HG03460 (cell line): Measurements from ENCODE around the gene HAS3.

Source experiments
- ATAC-seq: cut with Tn5 transposase; IDR thresholded peaks from one replicate; pipeline ENCODE4 v1.9.1; 2021; ENCODE audit not compliant: unreplicated experiment

HAS3 gene

GRCh38 chr16:69089091-69089910 is 16.2 kb upstream of the HAS3 start:
- no peak for ATAC-seq

DNA sequence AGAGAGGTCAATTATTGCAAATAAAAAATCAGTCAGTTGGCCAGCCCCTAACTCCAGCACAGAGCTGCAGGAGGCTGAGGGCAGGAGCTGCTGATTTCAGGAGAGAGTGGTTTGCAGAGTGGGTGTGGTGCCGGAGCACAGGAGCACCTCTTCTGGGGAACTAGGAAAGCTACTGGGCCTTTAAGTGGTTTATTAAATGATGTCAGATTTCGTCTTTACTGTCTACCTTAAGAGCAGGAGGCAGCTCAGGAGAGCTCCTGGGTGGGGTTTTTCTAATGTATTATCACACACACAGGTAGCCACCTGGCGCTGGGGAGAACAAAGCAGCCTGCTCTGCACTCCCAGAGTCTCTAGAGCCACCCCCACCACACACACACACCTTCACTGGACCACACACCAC is 11.5 kb upstream of the HAS3 start:
- no peak for ATAC-seq

DNA sequence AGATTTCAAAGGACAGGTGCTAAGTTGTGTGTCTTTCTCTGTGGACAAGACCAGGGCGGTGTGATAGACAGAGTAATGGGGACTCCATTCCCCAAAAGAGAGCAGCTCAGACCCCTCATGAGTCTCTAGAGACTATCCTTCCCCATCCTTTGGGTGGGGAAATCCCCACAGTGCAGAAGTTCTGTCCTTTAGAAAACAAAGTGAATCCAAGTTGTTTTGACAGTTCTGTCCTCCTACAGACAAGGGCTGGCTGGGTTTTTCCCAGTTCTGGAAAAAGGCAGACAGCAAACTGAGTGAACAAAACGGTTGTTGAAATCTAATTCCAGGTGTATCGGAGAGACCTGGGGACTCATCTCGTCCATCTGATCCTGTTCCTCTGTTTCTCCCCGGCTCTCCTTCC is 11.0 kb upstream of the HAS3 start:
- no peak for ATAC-seq

GRCh38 chr16:69095193-69095592 is 10.3 kb upstream of the HAS3 start:
- no peak for ATAC-seq

DNA sequence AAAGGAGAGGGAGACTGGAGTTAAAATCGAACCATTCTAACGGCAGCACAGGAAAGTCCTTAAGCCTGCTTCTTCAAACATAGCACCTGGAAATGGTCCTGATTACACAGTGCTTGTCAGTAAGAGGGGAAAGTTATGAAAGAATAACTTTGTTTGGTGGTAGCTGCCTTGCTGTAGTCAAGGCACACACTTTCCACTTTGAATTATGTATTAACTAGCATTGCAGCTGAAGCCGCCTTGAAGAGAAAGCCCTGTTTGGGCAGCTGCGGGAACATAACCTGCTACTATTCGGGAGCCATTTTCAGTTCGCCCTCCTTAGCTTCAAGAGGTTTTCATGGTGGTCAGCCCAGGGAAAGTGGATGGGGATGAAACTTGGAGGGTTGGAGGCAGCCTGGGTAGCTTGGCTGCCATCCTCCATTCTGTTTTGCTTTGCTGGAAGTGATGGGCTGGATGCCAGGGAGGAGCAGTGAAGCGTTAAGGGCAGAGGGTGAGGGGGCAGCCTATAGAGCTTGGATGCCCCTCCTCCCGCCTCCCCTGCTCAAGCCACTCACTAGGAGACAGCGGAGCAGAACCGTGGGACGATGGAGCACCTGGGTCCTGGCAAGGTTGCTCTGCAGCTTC is 5.3 kb upstream of the HAS3 start:
- no peak for ATAC-seq

- ATAC-seq, result no peak
Observed at GRCh38 chr16:69106491-69107315, 1.2 kb downstream of the HAS3 start.

DNA sequence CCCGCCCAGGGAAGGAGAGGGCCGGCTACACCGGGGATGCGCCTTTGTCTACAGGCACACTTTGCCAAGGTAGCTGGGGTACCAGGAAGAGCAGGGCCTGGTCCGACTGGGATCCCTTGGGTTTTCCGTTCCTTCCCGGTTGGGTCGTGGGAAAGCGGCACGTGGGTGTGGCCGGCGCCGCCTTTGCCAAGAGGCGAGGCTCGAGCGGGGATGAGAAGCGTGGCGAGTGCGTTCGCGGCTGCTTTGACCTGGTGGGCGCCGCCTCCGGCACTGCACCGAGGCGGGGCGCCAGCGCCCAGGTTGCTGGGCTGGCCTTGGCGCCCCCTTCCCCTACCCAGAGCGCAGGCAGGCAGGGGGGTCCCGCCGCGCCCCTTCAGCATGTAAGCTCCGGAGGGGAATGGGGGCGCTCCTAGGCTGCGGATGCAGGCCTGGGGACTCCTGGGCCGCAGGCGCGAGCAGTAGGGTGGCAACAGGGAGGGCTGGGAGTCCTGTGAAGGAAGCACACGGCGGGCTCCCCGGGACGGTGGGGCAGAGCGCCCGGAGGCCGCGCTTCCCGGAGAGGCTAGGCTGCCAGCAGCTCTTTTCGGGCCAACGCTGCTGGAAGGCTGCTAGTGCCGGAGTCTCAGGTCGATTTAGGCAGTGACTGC is 2.0 kb downstream of the HAS3 start:
- no peak for ATAC-seq

- no peak for ATAC-seq
Observed at GRCh38 chr16:69108064-69108904, 2.8 kb downstream of the HAS3 start.

DNA sequence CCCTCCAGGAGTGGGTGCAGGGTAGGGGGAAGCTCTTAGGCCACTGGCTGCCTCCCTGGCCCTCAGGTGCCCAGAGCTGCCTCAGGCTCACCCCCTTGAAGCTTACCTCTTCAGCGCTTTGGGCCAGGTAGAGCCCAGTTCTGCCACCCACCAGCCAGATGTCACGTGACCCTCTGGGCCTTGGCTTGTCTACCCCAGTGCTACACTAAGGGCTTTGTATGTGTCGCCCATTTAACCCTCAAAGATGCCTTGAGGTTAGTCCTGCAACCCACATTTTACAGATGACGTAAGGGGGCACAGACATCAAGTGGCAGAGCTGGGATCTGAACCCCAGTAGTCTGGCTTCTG is 3.4 kb downstream of the HAS3 start:
- no peak for ATAC-seq

DNA sequence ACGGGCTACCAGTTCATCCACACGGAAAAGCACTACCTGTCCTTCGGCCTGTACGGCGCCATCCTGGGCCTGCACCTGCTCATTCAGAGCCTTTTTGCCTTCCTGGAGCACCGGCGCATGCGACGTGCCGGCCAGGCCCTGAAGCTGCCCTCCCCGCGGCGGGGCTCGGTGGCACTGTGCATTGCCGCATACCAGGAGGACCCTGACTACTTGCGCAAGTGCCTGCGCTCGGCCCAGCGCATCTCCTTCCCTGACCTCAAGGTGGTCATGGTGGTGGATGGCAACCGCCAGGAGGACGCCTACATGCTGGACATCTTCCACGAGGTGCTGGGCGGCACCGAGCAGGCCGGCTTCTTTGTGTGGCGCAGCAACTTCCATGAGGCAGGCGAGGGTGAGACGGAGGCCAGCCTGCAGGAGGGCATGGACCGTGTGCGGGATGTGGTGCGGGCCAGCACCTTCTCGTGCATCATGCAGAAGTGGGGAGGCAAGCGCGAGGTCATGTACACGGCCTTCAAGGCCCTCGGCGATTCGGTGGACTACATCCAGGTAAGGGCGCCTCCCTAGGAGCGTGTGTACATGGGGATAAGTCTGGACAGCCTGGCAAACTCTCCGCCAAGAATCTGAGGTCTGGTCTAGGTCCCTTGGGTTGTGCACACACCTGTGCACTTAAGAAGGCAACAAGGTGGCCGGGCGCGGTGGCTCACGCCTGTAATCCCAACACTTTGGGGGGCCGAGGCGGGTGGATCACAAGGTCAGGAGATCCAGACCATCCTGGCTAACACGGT is 4.2 kb downstream of the HAS3 start:
- no peak for ATAC-seq

DNA sequence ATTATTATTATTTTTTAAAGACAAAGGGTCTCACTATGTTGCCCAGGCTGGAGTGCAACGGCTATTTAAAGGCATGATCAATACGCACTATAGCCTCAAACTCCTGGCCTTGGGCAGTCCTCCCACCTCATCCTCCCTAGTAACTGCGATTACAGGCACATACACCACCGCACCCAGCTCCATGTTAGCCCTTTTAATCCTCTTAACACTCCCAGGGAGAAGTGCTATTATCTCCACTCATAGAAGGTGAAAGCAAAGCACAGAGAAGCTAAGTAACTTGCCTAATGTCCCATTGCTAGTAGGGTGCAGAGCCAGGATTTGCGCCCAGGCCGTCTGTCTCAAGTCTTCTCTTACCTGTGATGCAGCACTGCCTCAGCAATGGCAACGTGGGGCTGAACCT is 5.0 kb downstream of the HAS3 start:
- no peak for ATAC-seq

DNA sequence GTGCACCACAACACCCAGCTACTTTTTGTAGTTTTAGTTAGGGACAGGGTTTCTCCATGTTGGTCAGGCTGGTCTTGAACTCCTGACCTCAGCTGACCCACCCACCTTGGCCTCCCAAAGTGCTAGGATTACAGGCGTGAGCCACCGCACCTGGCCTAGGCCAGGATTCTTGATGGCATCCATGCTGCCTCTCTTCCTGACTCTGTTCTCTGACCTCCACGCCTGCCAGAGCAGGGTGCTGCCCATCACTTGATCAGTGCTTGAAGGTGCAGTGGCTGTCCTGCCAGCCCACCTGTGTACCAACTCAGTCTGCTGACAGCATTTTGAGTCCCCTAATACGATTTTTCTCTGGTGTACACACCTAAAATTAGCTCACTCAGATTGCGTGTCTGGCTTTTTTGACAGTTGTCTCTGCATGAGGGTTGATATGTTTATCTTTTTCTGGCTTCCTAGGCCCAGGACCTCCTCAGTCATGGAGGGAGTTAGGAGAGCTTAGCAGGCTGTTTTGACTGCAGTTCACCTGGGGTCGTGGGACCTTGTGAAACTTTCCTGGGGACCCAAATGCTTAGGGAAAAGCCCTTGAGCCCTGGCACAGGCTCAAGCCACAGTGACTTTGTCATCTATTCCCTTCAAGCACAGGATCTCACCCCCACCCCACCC is 5.9 kb downstream of the HAS3 start:
- no peak for ATAC-seq

DNA sequence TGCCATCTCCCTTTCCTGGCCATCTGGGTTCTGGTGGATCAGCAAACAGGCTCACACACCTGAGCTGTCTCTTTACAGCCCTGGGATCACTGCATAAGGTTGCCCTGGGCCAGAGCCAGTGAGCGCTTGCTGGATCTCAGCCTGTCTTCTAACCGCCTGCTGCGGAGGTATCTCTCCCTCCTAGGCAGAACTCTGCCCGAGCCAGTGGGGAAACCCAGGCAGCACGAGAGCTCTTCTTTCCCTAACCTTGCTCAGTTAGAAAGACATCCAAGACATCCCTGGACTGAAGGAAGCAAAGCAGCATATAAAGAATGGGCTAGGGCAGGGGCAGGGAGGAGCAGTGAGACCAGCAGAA is 6.4 kb downstream of the HAS3 start:
- no peak for ATAC-seq

DNA sequence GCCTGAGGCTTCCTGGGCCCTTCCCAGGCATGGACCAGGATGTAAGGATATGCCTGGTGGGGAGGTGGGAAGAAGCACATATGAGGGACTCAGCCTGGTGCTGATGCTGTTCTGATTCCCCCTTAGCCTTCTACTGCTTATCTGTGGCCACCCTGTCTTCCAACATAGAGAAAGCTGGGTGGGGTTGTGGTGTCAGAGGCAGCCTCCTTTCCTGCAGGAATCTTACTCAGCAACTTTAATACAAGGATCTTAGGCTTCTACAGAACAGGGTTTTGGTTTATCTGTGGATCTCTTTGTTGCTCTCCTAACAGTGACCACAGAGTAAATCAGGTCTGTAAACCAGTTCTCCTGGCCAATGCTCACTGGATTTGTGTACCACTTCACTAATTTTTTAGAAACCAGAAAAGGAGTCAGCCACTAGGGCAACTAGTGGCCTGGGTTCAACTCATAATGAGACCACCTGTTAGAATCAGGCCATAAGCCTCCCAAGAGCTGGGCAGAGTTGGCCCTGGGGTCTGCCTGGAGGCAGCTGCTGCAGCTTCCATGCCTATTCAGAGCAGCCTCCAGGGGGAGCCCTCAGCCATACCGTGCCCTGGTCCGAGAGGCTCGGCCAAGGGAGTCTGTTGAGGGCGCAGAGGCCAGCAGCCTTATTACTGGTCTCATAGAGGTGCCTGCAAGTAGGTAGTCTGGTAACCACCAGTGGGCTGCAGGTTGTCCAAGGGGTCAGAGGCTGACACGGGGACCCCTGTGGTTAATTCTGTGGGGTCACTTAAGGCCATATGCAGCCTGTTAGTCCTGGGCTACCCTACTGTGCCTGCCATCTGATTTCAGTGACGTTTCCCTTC is 7.1 kb downstream of the HAS3 start:
- no peak for ATAC-seq

- no peak for ATAC-seq
Observed at GRCh38 chr16:69113216-69113615, 7.8 kb downstream of the HAS3 start.

GRCh38 chr16:69114346-69114975 is 9.0 kb downstream of the HAS3 start:
- ATAC-seq, result no peak

- ATAC-seq, result no peak
Observed at GRCh38 chr16:69114976-69115355, 9.5 kb downstream of the HAS3 start.

- ATAC-seq, result no peak
Observed at GRCh38 chr16:69115361-69115760, 9.9 kb downstream of the HAS3 start.
